T-helper 1 cell (primary cell): Measurements from ENCODE around the gene RAD51B.

ENCODE experiments used
- DNase-seq, 5 donors: peaks; one replicate each; pipeline ENCODE4 v3.0.0-alpha.2; 2012 to 2020

The RAD51B gene

DNA sequence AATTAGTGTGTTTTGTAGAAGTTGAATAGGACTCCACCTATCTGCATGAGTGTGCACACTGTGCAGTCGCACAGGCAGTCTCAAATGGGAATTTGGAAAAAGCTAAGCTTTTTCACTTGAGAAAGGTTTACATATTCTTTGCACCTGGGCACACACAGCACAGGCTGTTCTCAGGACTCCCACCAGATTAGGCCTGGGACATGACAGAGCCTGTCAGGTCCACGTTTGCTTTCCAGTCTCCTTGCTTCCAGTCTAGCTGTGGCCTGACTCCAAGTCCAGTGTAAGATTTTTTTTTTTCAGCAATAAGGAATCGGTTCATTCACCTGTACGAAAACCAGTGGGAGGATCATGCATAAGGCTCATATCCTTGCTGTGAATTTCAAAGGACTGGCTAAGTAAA lies 792.0 kb downstream of the RAD51B start:
- no peak for DNase-seq

DNA sequence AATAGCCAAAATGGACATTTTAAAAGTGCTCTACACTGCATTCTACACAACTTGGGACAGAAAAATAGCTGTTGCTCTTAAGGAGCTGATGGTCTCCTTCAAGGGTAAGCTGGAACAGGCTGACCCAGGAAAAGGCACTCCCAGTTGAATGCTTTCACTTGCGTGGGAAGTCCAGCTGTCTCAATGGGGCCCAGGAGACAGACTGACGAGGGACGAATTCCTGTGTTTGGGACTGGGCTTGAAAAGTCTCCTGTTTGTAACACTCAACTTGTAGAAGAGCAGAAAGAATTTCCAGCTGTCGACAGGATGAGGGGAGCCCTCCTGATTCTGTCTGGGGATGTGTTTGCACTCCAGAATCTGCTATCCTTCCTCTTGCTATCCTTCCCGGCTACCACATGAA lies 792.5 kb downstream of the RAD51B start:
- DNase-seq = no peak

DNA sequence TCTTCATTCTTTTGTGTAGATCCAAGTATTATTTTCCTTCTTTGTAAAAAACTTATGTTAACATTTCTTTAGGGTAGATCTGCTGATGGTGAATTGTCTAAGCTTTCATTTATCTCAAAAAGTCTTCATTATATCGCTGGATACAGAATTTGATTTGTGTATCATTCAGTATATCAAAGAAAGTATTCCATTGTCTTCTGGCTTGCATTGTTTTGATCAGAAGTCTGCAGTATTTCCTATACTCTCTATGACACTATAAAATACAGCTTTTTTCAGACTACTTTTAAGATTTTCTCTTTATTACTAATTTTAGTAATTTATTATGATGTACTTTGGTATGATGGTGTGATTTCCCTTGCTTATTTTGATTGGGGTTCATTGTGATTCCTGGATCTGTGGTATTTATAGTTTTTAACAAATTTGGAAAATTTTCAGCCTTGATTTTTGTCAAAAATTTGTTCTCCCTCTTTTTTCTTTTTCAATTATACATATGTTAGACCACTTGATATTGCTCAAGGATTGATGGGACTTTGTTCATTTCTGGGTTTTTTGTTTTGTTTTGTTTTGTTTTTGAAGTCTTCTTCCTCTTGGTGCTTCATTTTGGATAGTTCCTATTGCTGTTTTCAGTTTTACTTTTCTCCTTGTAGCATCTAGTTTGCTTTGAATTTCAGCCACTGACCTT lies 796.8 kb downstream of the RAD51B start:
- no peak for DNase-seq

DNA sequence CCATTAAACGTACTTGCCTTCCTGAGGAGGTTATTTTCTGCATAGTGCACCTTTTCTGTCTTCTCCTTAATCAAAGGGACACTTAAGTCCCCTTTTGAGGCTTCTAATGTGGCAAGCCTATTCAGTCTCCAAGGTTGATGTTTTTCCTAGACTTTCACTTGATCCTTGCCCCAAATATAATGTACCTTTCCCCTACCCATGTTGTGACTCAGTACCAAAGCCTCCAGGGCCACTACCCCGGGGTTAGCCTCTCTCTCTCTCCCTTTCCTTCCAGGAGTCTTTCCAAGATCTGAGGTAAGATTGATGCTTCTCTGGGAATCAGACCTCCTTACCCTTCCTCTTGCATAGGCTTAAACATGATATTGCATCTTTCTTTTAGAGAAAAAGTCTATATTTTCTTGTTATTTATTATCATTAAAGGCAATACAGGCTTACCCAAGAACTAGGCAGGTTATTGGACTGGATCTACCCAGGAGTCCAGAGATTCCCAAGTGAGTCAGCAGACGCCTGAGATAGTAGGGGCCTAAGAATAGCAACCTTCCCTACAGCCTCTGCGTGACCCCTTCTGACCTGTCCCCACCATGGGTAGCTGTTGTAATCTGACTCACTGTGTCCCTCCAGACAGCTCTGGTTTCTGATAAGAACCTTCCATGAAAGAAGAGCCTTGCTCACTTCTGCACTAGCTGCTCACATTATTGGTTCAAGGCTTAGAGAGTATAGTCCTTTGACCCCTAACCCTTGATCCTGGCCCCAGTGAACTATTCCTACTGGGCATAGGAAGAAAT lies 800.4 kb downstream of the RAD51B start:
- DNase-seq = no peak

DNA sequence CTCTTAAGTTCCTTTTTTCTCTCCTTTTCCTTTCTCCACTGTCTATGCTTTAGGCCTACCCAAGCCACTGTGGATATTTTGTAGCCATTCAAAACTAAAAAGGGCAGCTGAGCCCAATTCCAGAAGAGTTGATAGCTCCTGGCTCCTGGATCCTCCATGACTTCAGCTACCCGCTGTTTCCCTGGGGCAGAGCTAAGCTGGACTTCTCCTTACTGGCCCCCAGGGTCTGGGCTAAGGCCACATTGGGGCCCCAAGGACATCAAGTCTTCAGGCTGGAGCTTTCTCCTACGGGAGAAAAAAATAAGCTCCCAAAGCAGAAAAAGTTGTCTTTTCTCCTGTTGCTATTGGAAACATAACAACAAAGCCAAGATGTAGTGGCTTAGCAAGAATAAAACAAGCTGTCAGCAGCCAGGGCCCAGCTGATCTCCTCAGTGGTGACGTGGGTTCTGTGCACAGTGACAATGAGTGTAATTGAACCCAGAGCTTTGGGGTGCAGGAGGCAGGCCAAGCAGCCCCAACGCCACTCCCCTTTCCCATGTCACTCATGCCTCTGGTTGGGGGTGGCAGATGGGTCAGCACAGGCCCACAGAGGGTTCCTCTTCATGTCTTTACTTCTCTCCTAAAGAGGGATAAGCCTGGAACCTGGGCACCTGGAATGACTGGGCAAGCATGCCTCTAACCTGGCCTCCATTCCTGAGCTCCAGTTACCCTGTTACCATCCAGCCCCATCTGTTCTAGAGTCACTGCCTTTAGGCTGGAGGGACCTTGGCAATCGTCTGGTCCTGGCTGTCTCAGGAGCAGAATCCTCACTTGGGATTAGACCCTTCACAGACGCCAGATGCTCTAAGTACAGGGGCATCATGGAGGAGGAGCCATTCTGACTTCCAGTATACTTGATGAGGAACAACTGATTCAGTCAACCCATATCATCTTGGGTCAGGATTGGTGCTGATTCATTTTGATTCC lies 802.1 kb downstream of the RAD51B start:
- DNase-seq = no peak

DNA sequence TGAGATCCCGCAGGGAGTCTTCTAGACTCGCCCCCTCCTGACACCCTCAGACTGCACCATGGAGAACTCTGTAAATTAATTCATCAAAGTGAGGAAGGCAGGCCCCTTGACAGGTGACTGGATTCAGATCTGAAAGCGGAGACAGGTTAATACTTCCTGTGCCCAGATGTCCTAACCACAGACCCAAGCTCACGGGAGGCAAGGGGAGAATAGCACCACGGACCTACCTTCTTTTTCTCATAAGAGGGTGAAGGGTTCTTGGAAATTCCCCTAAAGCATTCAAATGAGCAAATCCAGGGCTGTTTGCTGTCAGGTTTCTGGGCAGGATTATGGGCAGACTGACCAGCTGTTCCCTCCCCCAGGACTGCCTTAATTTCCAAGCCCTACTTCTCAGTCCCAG lies 803.3 kb downstream of the RAD51B start:
- DNase-seq = no peak

DNA sequence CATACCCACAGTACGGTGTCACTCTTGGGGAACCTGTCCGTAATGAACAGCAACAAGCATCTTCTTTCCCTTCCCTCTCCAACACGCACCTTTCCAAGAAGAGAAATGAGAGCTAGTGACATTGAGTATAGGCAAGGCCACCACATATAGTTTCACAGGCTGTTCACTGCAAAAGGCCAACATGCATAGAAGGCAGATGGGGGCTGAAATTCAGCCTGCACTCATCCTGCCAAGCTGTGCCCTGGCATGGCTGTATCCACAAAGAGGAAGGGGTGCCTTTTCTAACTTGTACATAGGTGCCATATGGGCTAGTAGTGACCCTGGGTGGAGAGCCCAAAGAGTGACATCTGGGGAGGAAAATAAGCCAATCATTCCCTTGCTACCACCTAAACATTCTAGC lies 803.7 kb downstream of the RAD51B start:
- no peak for DNase-seq

DNA sequence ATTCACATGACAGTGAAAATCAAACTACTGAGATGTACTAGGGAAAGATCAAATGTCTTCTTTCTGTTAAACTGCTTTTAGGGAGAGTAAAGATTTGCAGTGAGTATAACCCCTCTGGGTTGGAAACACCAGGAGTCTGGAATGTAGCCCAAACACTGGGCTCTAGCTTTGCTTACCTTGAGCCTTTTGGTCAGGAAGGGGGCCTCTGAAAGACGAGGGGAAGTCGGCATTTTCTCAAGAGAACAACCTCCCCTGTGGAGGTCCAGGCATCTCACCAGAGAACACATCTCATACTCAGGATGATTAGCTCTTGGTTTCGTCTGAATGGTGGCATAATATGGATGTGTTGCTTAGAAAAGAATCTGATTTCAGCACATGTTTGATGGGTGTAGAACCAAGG lies 804.2 kb downstream of the RAD51B start:
- DNase-seq = no peak

DNA sequence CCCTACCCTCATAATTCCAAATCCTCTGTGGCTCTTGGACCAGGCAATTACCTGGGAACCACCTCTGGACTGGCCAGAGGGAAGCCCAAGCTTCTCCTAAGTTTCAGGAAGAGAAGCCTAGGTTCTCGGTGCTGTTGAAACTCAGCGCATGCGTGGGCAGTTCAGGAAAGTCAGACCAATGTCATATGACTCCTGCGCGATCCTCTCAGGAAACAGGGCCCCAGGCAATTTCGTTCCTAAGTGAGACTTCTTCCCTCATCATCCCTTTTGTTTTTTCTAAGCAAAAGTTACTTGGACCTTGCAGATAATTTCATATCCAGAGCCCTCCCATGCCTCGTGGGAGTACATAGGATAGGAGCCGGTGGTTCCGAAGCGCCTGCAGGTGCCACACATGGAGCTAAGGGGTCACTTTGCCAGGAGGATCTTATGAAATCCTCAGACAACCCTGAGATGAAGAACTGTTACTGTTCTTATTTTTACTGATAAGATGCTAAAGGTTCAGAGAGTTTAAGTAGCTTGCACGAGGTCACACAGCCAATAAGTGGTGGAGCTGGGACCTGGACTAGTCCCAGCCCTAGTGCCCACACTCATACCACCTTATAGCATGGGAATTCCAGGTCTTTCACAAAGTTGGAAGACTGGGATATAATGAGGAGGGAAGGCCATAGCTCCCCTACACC lies 805.1 kb downstream of the RAD51B start:
- no peak for DNase-seq

DNA sequence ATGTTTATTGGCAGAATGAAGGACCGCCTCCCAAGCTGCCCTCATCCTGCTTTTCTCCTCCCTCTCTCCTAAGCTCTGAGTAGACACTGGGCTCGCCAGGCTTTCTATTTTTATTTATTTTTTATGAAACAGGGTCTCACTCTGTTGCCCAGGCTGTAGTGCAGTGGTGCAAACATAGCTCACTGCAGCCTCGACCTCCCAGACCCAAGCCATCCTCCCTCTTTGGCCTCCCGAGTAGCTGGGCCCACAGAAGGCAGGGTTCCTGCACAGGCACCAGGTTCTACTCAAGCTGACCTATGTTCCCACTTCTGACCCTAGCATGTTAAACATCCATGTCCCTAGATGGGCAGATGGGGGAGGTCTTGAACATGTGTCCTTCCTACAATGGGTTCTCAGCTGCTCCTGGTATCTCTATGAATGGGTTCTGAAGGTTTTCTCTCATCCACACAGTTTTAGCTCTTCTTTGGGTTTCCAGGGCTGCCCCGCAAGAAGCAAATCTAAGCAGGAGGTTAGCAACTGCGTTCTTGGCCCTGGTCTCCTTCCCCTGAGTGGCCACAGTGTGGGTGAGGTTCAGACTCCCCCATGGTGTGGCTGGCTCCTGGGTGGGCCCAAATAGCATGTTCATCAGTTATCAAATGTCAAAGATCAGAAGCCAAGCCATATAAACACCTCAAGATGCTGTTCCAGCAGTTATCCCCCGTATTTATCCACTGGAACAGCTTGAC lies 805.9 kb downstream of the RAD51B start:
- no peak for DNase-seq

DNA sequence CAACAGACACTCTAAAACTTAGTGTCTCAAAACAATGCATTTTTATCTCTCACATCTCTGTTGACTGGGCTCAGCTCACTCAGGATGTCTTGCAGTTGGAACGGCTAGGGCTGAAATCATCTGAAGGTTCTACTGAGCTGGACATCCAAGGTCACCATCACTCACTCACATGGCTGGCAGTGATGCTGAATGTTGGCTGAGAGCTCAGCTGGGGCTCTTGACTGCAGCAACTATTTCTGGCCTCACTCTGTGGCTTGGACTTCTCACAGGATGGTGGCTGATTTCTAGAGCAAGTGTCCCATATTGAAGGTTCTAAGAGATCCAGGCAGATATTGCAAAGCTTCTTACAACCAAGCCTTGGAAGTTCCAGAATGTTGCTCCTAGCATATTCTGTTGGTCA lies 806.8 kb downstream of the RAD51B start:
- no peak for DNase-seq

DNA sequence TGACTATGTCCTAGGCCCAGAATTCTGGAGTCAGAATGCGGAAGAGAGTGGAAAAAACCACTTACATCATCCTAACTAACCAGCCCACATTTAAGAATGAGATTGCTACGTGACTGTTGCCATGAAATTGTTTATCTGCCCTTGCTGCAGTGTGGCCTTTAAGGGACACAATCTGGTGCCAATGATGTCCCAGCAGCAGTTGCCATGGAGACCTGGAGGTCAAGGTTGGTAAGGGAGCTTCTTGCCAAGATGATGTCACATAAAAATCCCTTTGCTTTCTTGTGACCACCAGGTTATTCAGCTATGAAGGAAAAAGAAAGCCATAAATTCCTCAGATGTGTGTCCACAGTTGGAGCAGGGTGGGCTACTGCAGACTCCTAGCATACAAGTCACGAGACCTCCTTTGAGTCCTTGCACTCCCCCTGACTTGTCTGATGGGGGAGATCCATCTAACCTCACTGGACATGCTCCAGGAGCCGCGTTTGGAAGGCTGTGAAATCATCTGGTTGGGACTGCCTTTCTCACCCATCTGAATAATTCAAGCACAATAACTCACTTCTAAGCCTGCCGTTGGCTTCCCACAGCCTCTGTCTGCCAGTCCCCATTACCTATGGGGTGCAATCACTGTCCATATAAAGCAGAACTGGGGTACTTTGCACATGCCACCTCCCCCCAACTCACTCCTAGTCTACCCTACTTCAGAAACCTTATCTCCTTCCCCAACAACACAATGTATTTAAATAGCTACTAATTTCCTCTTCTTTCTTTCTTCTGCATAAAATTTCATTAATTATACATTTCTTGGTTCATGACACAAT lies 807.7 kb downstream of the RAD51B start:
- DNase-seq = no peak

DNA sequence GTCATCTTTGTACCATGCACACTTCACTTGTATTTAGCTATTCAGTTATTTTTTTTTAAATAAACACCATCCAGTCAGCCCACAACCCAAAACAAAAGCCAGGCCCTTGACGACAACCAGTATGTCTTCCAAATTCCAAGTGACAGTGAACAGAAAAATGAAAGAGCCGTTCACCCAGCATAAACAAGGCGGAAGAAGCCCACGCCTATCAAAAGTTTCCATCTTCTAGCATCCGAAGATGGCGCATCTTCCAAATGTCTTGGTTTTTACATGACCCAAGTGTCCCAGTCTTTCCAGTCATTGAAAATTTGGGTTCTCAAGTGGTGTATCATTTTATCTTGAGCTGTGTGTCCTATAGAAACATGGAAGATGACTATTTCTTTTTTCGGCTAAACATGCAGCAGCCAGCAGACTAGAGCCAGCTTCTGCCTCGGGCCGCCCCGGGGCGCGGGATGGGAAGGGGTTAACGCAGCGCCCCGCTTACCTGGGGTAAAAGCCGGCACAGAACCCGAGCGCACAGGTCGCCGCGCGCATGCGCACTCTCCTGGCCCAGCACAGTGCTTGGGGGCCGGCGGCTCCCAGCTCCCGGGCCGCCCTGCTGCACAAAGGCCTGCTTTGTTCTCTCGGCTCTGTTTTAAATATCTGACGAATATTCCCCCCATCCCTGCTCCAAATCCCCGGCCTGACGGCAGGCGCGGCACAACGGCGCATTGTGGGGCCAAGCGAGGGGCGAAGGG lies 808.5 kb downstream of the RAD51B start:
- peak; percentile 19 to 47 (median 31) for DNase-seq

DNA sequence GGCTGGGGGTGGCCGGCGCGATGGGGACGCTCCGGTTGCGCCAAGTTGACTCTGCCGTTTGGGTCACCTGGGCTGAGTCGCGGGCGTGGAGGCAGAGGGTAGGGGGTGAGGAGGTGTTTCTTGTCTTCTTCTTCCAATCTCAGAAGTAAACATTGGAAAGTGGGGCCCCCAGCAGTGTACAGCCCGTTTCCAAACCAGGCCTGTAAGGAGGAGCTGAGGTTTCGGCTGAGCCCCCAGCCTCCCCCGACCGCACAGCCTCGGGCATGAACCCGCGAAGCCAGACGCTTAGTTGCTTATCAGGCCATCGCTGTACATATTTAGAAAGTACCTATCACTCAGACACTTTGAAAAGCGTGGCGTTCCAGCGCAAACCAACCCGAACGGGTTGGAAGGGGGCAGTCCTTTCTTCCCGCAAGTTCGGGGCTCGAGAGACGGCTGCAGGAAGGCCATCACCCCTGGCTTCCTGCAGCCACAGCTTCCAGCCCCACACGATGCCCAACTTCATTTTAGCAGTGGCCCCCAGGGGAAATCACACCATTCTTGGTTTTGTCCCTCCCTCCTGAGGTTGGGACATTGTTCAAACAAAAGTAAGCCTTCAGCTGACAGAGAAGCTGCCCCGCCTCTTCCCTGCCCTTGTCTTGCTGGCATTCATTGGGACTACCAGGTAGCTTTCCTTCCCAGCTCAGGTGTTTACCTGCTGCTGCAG lies 809.2 kb downstream of the RAD51B start:
- peak in 3 of 5 donors; percentile 14 to 30 (median 18) for DNase-seq

DNA sequence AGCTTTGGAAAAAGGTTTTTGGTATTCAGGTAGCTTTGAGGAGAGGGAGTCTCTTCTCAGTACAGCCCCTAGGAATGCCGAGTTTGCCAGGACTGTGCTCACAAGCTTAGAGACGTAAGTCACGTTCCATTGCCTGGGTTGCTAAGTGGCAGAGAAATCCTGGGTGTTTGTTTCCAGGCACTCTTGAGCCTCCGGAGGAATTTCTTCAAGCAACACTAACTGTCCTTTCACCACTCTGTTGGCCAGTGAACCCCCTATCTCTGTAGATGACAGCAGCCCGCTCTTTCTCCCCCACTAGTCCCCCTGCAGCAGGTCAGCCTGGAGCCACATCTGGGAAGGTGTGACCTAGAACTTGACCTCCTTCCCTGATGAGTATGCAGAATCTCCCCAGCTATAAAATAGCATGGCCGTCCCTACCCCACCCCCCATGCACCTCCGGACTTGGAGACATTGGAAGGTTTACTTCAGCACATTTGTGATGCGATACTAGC lies 810.5 kb downstream of the RAD51B start:
- no peak for DNase-seq

DNA sequence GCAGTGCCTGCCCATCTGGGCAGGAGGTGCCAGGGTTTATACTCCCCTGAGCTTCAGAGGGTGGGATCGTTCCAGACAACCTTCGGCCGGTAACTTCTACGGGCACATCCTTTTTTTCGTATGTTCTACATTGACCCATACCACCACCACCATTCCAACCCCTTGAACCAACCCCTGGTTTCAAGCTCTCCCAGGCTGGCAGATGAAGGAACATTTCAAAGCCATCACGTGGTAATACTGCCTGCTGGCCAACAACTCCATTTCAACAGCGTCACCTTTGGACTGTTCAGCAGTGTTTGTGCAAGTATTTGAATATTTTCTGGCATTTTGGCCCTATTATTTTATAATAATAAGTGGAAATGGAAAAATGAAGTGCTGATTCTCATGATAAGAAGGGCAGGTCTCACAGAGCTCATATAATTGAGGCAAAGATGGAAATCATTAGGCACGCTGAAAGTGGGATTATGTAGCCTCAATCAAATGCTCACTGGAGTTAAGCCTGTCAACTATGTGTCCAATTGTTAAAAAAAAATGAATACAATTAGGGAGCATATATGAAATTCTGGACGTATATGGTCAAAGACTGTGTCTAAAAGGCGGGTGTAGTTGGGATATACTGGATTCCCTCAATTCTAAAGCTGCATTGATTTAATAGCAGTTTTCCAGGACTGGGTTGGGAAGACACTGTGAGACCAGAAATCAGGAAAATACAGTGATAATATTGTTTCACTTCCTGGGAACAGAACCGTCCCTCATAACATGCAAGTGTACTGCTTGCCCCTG lies 811.2 kb downstream of the RAD51B start:
- no peak for DNase-seq

DNA sequence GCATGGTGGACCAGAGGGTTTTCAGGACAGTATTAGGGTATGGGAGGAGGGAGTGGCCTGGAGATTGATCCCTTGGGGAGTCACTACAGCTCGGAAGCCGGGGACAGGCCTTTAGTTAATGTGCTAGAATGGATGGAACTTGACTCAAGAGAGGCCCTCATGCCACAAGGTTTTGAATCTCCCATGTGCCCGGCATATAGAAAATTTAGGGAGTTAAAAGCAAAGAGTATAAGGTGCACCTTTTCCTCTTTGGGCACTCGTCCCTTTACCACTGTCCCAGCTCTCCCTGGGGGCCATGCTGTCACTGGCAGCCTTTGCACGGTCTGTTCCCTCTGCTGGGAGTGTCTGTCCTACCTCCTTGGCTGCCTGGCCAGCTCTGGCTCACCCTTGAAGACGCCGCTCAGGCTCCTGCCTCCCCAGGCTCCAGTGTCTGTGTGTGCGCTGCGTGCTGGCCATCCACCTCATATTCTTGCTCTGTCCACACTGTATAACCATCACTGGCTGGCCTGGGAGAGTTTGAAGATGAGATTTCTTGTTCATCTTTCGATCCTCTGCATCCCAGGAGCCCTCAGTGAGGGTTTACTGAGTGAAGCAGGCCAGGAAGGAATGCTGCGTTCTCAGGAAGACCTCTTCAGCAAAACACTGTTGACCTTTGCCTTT lies 811.9 kb downstream of the RAD51B start:
- no peak for DNase-seq
